Vein endothelial cell (primary cell): ENCODE results near the gene MCIDAS. TPM values are rescaled to one million over a fixed set of nuclear protein-coding genes. Genes with fewer than 3 reads are reported as not detected.

Source experiments
- small RNA-seq: library from RNA; depleted of rRNA; stranded (forward); fragments of <200 nt; gene quantifications from one replicate; pipeline ENCODE3, GENCODE V24; 2012
- total RNA-seq: library from RNA; depleted of rRNA; stranded (reverse); fragments of >200 nt; gene quantifications from 2 replicates; pipeline ENCODE4 v1.2.3, GENCODE V29; 2012

MCIDAS gene
- total RNA-seq: not detected in 2 replicates

DNA sequence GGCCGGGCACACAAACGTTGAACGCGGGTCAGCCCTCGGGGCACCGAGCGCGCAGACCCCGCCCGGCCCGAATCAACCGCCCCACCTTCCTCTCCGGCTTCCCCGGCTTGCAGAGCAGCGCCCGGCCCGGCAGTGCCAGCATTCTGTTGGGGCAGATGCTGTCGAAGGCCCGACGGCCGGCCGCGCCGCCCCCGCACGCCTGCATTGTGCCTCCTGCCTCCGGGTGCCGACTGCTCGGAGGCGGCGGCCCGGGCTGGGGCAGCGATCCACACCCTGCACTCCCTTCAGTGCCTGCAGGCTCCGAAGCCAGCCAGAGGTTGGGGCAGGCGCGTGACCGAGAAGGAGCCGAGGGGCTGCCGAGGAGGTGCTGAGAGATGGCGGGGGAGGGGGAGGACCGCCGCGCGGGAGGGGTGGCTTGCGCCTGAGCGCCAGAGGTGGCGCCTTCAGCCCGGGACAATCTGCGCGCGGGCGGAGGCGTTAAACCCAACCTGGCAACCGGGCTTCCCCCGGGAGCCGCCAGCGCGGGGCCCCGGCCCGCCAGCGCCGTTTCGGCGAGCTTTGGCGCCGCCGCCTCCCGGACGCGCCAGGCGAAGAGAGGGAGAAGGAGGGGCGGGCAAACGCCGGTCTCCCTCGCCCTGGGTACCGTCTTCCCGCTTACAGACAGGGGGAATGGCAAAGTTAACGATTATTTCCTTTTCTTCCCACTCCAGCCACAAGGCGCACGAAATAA, at the start of gene MCIDAS:
TSS of gene MCIDAS (minus strand) at position 382 of the 730 bp plus-strand sequence. CDS start at position 205, 177 bp downstream.

GRCh38 chr5:55232985-55233928, 6.1 kb upstream of the MCIDAS start, which contains the start of gene CCNO:
Gene CCNO (minus strand): TSS chr5:55233608. CDS start chr5:55233523, 85 bp downstream.

DNA sequence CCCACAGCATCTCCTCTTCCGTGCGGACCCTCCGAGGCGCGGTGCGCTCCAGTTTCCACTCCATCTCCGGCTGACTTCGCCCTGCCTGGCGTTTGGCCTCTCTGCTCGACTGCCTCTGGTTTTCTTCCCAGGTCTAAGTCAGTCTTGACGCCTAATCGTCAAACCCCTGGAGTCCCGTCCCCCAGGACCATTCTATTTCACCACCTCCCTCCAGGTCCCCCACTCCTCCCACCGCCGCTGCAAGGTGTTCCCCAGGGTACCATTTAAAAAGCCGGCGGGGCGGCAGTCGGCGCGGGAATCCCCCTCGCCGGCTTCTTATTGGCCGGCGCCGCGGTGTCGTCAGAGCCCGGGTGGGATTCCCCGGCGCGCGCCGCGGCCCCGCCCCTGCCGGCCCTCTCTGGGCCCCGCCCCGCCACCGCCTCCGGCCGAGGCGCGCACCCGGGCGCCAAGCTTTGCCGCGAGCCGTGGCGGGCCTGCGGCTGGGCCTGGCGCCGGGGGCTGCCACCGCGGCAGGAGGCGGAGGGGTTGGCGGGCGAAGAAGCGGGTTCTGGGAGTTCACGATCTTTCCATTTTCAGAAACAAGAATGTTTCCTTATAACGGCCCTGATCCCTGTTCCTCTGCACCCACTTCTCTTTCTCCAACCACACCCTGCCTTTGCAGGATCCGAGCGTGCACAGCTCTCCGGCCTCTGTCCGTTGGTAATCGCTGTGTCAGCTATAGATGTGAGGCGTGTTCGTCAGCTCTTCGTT, 54.0 kb downstream of the MCIDAS start, which contains the start of gene CDC20B:
TSS of gene CDC20B (minus strand) at position 241 of the 750 bp plus-strand sequence. CDS start at position 64, 177 bp downstream.

Small RNAs within 50 kb of the gene (small RNA-seq; reads per million reads assigned to genes)
- gene MIR449A: 0.66 reads per million, percentile 42 among the genes with 10 or more reads in this experiment
- not detected for gene MIR449B
- gene MIR449C: 0.77 reads per million, percentile 48 among the genes with 10 or more reads in this experiment

Other genes starting within 250 kb of the MCIDAS start
- 181 and 274 TPM in 2 replicates for gene ESM1, start 241.7 kb downstream of the MCIDAS start, total RNA-seq
- not detected in 2 replicates for gene GZMK, start 203.1 kb downstream of the MCIDAS start, total RNA-seq
- gene GZMA, start 124.7 kb downstream of the MCIDAS start, total RNA-seq: 0.33 TPM in 1 of 2 replicates, not detected in the other
- gene GPX8, start 67.1 kb downstream of the MCIDAS start, total RNA-seq: 80.4 and 84.5 TPM in 2 replicates
- gene CDC20B, start 54.1 kb downstream of the MCIDAS start, total RNA-seq: under 0.01 and 0.19 TPM in 2 replicates
- 0.33 and 0.48 TPM in 2 replicates for gene CCNO, start 6.3 kb upstream of the MCIDAS start, total RNA-seq
- gene DHX29, start 80.4 kb upstream of the MCIDAS start, total RNA-seq: 26.8 and 39.6 TPM in 2 replicates
- gene MTREX, start 80.7 kb upstream of the MCIDAS start, total RNA-seq: 88.4 and 95.0 TPM in 2 replicates